Rectal smooth muscle tissue (tissue), 1 donor: ENCODE data around the gene CERS6.

Experiments
- H3K27ac ChIP-seq: one replicate; pipeline ENCODE4 v1.7.0; 2013; ENCODE audit warnings: low read depth, low read length, inconsistent platforms
- H3K27me3 ChIP-seq: one replicate; pipeline ENCODE4 v1.7.0; 2013; ENCODE audit warnings: low read length; ENCODE audit not compliant: control insufficient read depth, insufficient read depth
- H3K36me3 ChIP-seq: one replicate; pipeline ENCODE4 v1.7.0; 2013; ENCODE audit warnings: low read length; ENCODE audit not compliant: control insufficient read depth, insufficient read depth
- H3K4me1 ChIP-seq: one replicate; pipeline ENCODE4 v1.7.0; 2013; ENCODE audit warnings: low read length; ENCODE audit not compliant: control insufficient read depth, insufficient read depth
- H3K4me3 ChIP-seq: one replicate; pipeline ENCODE4 v1.7.0; 2013; ENCODE audit warnings: low read length
- H3K9ac ChIP-seq: one replicate; pipeline ENCODE4 v1.7.0; 2013; ENCODE audit warnings: low read length

Gene CERS6

GRCh38 chr2:168673265-168674189, 217.5 kb downstream of the CERS6 start:
- H3K9ac ChIP-seq = no peak overlapping the region
- H3K27ac ChIP-seq = no peak overlapping the region
- no peaks in the 10 kb centered on the region for H3K36me3 ChIP-seq
- H3K4me1 ChIP-seq = no peaks in the 10 kb centered on the region
- no peak overlapping the region for H3K4me3 ChIP-seq
- H3K27me3 ChIP-seq = no peaks in the 10 kb centered on the region

- no peaks in the 10 kb centered on the region for H3K36me3 ChIP-seq
- H3K27ac ChIP-seq = no peak overlapping the region
- no peak overlapping the region for H3K4me3 ChIP-seq
- no peaks in the 10 kb centered on the region for H3K27me3 ChIP-seq
- H3K4me1 ChIP-seq = no peaks in the 10 kb centered on the region
- no peak overlapping the region for H3K9ac ChIP-seq
Observed at GRCh38 chr2:168678153-168678853, 222.2 kb downstream of the CERS6 start.

- H3K27ac ChIP-seq = no peak overlapping the region
- H3K4me1 ChIP-seq = no peaks in the 10 kb centered on the region
- H3K4me3 ChIP-seq = no peak overlapping the region
- H3K27me3 ChIP-seq = no peaks in the 10 kb centered on the region
- no peaks in the 10 kb centered on the region for H3K36me3 ChIP-seq
- H3K9ac ChIP-seq = no peak overlapping the region
Observed at GRCh38 chr2:168679081-168679480, 223.0 kb downstream of the CERS6 start.

- Histone ChIP-seq H3K9ac (no peak overlapping the region), H3K4me1 (no peaks in the 10 kb centered on the region), H3K27me3 (no peaks in the 10 kb centered on the region), H3K4me3 (no peak overlapping the region), H3K27ac (no peak overlapping the region), H3K36me3 (no peaks in the 10 kb centered on the region)
Observed at GRCh38 chr2:168679741-168680310, 223.8 kb downstream of the CERS6 start.

- H3K27ac ChIP-seq = no peak overlapping the region
- no peaks in the 10 kb centered on the region for H3K27me3 ChIP-seq
- H3K9ac ChIP-seq = no peak overlapping the region
- no peaks in the 10 kb centered on the region for H3K36me3 ChIP-seq
- no peak overlapping the region for H3K4me3 ChIP-seq
- no peaks in the 10 kb centered on the region for H3K4me1 ChIP-seq
Observed at GRCh38 chr2:168683996-168684395, 227.9 kb downstream of the CERS6 start.

GRCh38 chr2:168684921-168685599, 229.0 kb downstream of the CERS6 start:
- no peak overlapping the region for H3K9ac ChIP-seq
- no peak overlapping the region for H3K4me3 ChIP-seq
- no peaks in the 10 kb centered on the region for H3K4me1 ChIP-seq
- no peaks in the 10 kb centered on the region for H3K36me3 ChIP-seq
- no peaks in the 10 kb centered on the region for H3K27me3 ChIP-seq
- no peak overlapping the region for H3K27ac ChIP-seq

- Histone ChIP-seq H3K27me3 (no peaks in the 10 kb centered on the region), H3K9ac (no peak overlapping the region), H3K4me3 (no peak overlapping the region), H3K36me3 (no peaks in the 10 kb centered on the region), H3K27ac (no peak overlapping the region), H3K4me1 (no peaks in the 10 kb centered on the region)
Observed at GRCh38 chr2:168685600-168686451, 229.8 kb downstream of the CERS6 start.

- H3K4me3 ChIP-seq = no peak overlapping the region
- H3K27ac ChIP-seq = no peak overlapping the region
- H3K4me1 ChIP-seq = no peaks in the 10 kb centered on the region
- no peaks in the 10 kb centered on the region for H3K27me3 ChIP-seq
- H3K36me3 ChIP-seq = no peaks in the 10 kb centered on the region
- no peak overlapping the region for H3K9ac ChIP-seq
Observed at GRCh38 chr2:168686452-168687191, 230.6 kb downstream of the CERS6 start.

GRCh38 chr2:168687314-168687713, 231.2 kb downstream of the CERS6 start:
- no peaks in the 10 kb centered on the region for H3K4me1 ChIP-seq
- no peaks in the 10 kb centered on the region for H3K36me3 ChIP-seq
- no peak overlapping the region for H3K4me3 ChIP-seq
- H3K27me3 ChIP-seq = no peaks in the 10 kb centered on the region
- H3K27ac ChIP-seq = no peak overlapping the region
- no peak overlapping the region for H3K9ac ChIP-seq

GRCh38 chr2:168690381-168690885, 234.4 kb downstream of the CERS6 start:
- no peak overlapping the region for H3K4me3 ChIP-seq
- H3K27ac ChIP-seq = no peak overlapping the region
- H3K9ac ChIP-seq = no peak overlapping the region
- no peaks in the 10 kb centered on the region for H3K4me1 ChIP-seq
- no peaks in the 10 kb centered on the region for H3K27me3 ChIP-seq
- no peaks in the 10 kb centered on the region for H3K36me3 ChIP-seq

- Histone ChIP-seq H3K9ac (no peak overlapping the region), H3K4me1 (no peaks in the 10 kb centered on the region), H3K27me3 (no peaks in the 10 kb centered on the region), H3K4me3 (no peak overlapping the region), H3K36me3 (no peaks in the 10 kb centered on the region), H3K27ac (no peak overlapping the region)
Observed at GRCh38 chr2:168691221-168691620, 235.1 kb downstream of the CERS6 start.
